ENCODE measurements around the gene TAS1R3. TPM values are rescaled to one million over a fixed set of nuclear protein-coding genes. Genes with fewer than 3 reads are reported as not detected.

The TAS1R3 gene
- total RNA-seq, 1 donor from 2014 or later = 0.40 TPM

- DNase-seq (ENCODE audit: low spot score) = no peak
These were observed 35.7 kb upstream of the TAS1R3 start for GRCh38 chr1:1295154-1295923.

- no peak for DNase-seq (ENCODE audit: low spot score)
These were observed 34.7 kb upstream of the TAS1R3 start for GRCh38 chr1:1296070-1297061.

GRCh38 chr1:1297802-1298424 is 33.2 kb upstream of the TAS1R3 start:
- no peak for DNase-seq (ENCODE audit: low spot score)

GRCh38 chr1:1298861-1299685 is 32.0 kb upstream of the TAS1R3 start:
- DNase-seq (ENCODE audit: low spot score) = no peak

GRCh38 chr1:1299686-1300351 is 31.3 kb upstream of the TAS1R3 start:
- DNase-seq (ENCODE audit: low spot score) = no peak

- no peak for DNase-seq (ENCODE audit: low spot score)
These were observed 30.7 kb upstream of the TAS1R3 start for GRCh38 chr1:1300352-1300739.

- no peak for DNase-seq (ENCODE audit: low spot score)
These were observed 29.1 kb upstream of the TAS1R3 start for GRCh38 chr1:1302006-1302430.

- no peak for DNase-seq (ENCODE audit: low spot score)
These were observed 28.1 kb upstream of the TAS1R3 start for GRCh38 chr1:1302951-1303509.

GRCh38 chr1:1303736-1304135 is 27.3 kb upstream of the TAS1R3 start:
- DNase-seq (ENCODE audit: low spot score) = no peak

- DNase-seq (ENCODE audit: low spot score) = peak; percentile 87
These were observed 26.5 kb upstream of the TAS1R3 start for GRCh38 chr1:1304331-1305299.

GRCh38 chr1:1305300-1306069 is 25.6 kb upstream of the TAS1R3 start:
- DNase-seq (ENCODE audit: low spot score) = peak; percentile 51

- DNase-seq (ENCODE audit: low spot score) = no peak
These were observed 24.9 kb upstream of the TAS1R3 start for GRCh38 chr1:1306070-1306660.

GRCh38 chr1:1306661-1307260 is 24.3 kb upstream of the TAS1R3 start:
- no peak for DNase-seq (ENCODE audit: low spot score)

GRCh38 chr1:1307261-1307922 is 23.7 kb upstream of the TAS1R3 start:
- no peak for DNase-seq (ENCODE audit: low spot score)

GRCh38 chr1:1307923-1308755 is 22.9 kb upstream of the TAS1R3 start, which contains the start of the genes ACAP3 and PUSL1:
ACAP3 (minus strand) TSS chr1:1307930; CDS start chr1:1307815, 115 bp downstream.
PUSL1 (plus strand) TSS chr1:1308597; CDS start chr1:1308644, 47 bp downstream.
- peak; percentile 87 for DNase-seq (ENCODE audit: low spot score)

- no peak for DNase-seq (ENCODE audit: low spot score)
These were observed 22.3 kb upstream of the TAS1R3 start for GRCh38 chr1:1308756-1309250.
